ENCODE measurements around the gene TNFRSF1B.

Gene TNFRSF1B

GRCh38 chr1:12142891-12143630 lies 23.7 kb upstream of the TNFRSF1B start:
- TF ChIP-seq, protein P1, sequence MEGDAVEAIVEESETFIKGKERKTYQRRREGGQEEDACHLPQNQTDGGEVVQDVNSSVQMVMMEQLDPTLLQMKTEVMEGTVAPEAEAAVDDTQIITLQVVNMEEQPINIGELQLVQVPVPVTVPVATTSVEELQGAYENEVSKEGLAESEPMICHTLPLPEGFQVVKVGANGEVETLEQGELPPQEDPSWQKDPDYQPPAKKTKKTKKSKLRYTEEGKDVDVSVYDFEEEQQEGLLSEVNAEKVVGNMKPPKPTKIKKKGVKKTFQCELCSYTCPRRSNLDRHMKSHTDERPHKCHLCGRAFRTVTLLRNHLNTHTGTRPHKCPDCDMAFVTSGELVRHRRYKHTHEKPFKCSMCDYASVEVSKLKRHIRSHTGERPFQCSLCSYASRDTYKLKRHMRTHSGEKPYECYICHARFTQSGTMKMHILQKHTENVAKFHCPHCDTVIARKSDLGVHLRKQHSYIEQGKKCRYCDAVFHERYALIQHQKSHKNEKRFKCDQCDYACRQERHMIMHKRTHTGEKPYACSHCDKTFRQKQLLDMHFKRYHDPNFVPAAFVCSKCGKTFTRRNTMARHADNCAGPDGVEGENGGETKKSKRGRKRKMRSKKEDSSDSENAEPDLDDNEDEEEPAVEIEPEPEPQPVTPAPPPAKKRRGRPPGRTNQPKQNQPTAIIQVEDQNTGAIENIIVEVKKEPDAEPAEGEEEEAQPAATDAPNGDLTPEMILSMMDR (IDR thresholded peaks at IDR 0.05; ENCODE audit: insufficient read depth, low read depth, low read length, missing control alignments), result no peak
- no peak overlapping the region for H3K4me3 ChIP-seq (ENCODE audit: low read length)
- DNase-seq (ENCODE audit: low read depth), result no peak

- no peak overlapping the region for H3K4me3 ChIP-seq (ENCODE audit: low read length)
- TF ChIP-seq, protein P1 (IDR thresholded peaks at IDR 0.05; ENCODE audit: insufficient read depth, low read depth, low read length, missing control alignments), result no peak
- peak; percentile 93 for DNase-seq (ENCODE audit: low read depth)
Observed at GRCh38 chr1:12143631-12144155, 23.1 kb upstream of the TNFRSF1B start.

GRCh38 chr1:12144236-12144635 lies 22.6 kb upstream of the TNFRSF1B start:
- H3K4me3 ChIP-seq (ENCODE audit: low read length), result no peak overlapping the region
- TF ChIP-seq, protein P1 (IDR thresholded peaks at IDR 0.05; ENCODE audit: insufficient read depth, low read depth, low read length, missing control alignments), result no peak

GRCh38 chr1:12144969-12145368 lies 21.8 kb upstream of the TNFRSF1B start:
- DNase-seq (ENCODE audit: low read depth), result no peak
- no peak overlapping the region for H3K4me3 ChIP-seq (ENCODE audit: low read length)
- TF ChIP-seq, protein P1 (IDR thresholded peaks at IDR 0.05; ENCODE audit: insufficient read depth, low read depth, low read length, missing control alignments), result no peak

More at GRCh38 chr1:12144236-12144635, 22.6 kb upstream of the TNFRSF1B start:
- DNase-seq (ENCODE audit: low read depth), result no peak

GRCh38 chr1:12145616-12146342 lies 21.0 kb upstream of the TNFRSF1B start:
- TF ChIP-seq, protein P1 (IDR thresholded peaks at IDR 0.05; ENCODE audit: insufficient read depth, low read depth, low read length, missing control alignments), result no peak
- no peak for DNase-seq (ENCODE audit: low read depth)
- H3K4me3 ChIP-seq (ENCODE audit: low read length), result no peak overlapping the region

DNA sequence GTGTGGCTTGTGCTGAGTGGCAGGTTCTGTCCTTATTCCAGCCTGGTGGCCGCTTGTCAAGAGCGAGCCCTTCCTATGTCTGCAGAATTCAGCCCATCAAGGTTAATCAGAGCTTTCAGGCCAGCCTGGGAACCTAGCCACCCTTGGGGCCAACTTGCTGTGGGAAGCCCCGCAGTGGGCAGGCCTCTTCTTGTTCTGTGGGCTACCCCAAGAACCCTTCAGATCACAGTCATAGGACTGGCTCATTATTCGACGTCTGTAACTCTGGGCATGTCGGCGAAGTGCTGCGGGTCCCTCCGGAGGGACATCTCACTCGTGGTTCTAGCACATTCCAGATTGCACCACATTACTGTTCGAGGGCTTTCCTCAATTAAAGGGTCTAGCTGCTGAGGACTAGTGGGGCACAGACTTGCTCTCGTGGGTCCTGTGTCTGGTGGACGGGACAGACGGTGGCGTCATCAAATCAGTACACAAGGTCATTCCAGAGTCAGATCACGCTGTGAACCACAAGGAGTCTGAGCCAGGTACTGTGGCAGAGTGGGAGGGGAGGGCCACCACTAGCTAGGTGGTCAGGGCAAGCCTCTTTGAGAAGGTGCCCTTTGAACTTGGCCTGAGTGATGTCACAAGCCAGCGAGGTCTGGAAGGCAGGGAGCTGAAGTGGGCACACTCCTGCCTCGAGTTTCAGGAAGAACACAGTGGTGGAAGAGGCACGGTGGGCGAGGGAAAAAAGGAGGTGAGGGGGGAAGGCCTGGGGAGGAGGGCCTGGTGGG lies 20.3 kb upstream of the TNFRSF1B start:
- TF ChIP-seq, protein P1 (IDR thresholded peaks at IDR 0.05; ENCODE audit: insufficient read depth, low read depth, low read length, missing control alignments), result no peak
- DNase-seq (ENCODE audit: low read depth), result no peak
- H3K4me3 ChIP-seq (ENCODE audit: low read length), result no peak overlapping the region
